HepG2 (cell line): ENCODE data around the gene B4GALT3. TPM values are rescaled to one million over a fixed set of nuclear protein-coding genes. Genes with fewer than 3 reads are reported as not detected.

Experiments used
- BRCA1 ChIP-seq: sonication (generic); formaldehyde crosslinking; IDR thresholded peaks from 2 replicates; pipeline ENCODE4 v1.4.0; 2020; ENCODE audit warnings: missing genetic modification reagents
- ELF4 ChIP-seq: sonication (generic); formaldehyde crosslinking; IDR thresholded peaks from 2 replicates; pipeline ENCODE4 v1.5.0; 2020; ENCODE audit warnings: missing genetic modification reagents, mild to moderate bottlenecking, moderate library complexity, borderline replicate concordance
- ETV6 ChIP-seq: sonication (generic); formaldehyde crosslinking; conservative IDR thresholded peaks from 2 replicates; pipeline ENCODE4 v1.4.0; 2020; ENCODE audit warnings: missing genetic modification reagents
- FOXO1 ChIP-seq: sonication (generic); formaldehyde crosslinking; IDR thresholded peaks from 2 replicates; pipeline ENCODE4 v1.4.0; 2020; ENCODE audit warnings: missing genetic modification reagents
- MYNN ChIP-seq: sonication (generic); formaldehyde crosslinking; IDR thresholded peaks from 2 replicates; pipeline ENCODE4 v1.4.0; 2020; ENCODE audit warnings: mild to moderate bottlenecking, low read depth, missing genetic modification reagents
- NCOA1 ChIP-seq: sonication (generic); formaldehyde crosslinking; IDR thresholded peaks from 2 replicates; pipeline ENCODE4 v1.9.0; 2021; ENCODE audit warnings: missing genetic modification reagents
- NFE2L1 ChIP-seq: sonication (generic); formaldehyde crosslinking; IDR thresholded peaks from 2 replicates; pipeline ENCODE4 v1.4.0; 2020; ENCODE audit warnings: missing genetic modification reagents, mild to moderate bottlenecking, borderline replicate concordance
- PATZ1 ChIP-seq: sonication (generic); formaldehyde crosslinking; IDR thresholded peaks from 2 replicates; pipeline ENCODE4 v1.4.0; 2020; ENCODE audit warnings: missing genetic modification reagents
- REPIN1 ChIP-seq: sonication (generic); formaldehyde crosslinking; IDR thresholded peaks from 2 replicates; pipeline ENCODE4 v1.8.0; 2022; ENCODE audit warnings: missing genetic modification reagents, low read depth, mild to moderate bottlenecking, borderline replicate concordance
- SMAD3 ChIP-seq: sonication (generic); formaldehyde crosslinking; IDR thresholded peaks from 2 replicates; pipeline ENCODE4 v1.4.0; 2020; ENCODE audit warnings: missing genetic modification reagents
- SRSF4 ChIP-seq: fragments of 200-400 bp; formaldehyde crosslinking; IDR thresholded peaks from one replicate; pipeline ENCODE4 v1.6.1; 2018; ENCODE audit warnings: mild to moderate bottlenecking, low read depth, low read length, moderate library complexity; ENCODE audit not compliant: poor library complexity, severe bottlenecking
- TFE3 ChIP-seq: IDR thresholded peaks from 2 replicates; pipeline ENCODE4 v1.6.1; 2016
- ZBTB21 ChIP-seq: sonication (generic); formaldehyde crosslinking; IDR thresholded peaks from 2 replicates; pipeline ENCODE4 v1.4.0; 2020; ENCODE audit warnings: missing genetic modification reagents
- ZBTB43 ChIP-seq: sonication (generic); formaldehyde crosslinking; conservative IDR thresholded peaks from 2 replicates; pipeline ENCODE4 v1.4.0; 2020; ENCODE audit warnings: missing genetic modification reagents
- ZNF235 ChIP-seq: sonication (generic); formaldehyde crosslinking; IDR thresholded peaks from 2 replicates; pipeline ENCODE4 v1.8.1; 2023; ENCODE audit warnings: mild to moderate bottlenecking, missing genetic modification reagents, borderline replicate concordance
- ZNF430 ChIP-seq: sonication (generic); formaldehyde crosslinking; IDR thresholded peaks from 2 replicates; pipeline ENCODE4 v1.9.0; 2021; ENCODE audit warnings: mild to moderate bottlenecking, missing genetic modification reagents
- ZNF558 ChIP-seq: sonication (generic); formaldehyde crosslinking; IDR thresholded peaks from 2 replicates; pipeline ENCODE4 v1.9.0; 2022; ENCODE audit warnings: mild to moderate bottlenecking, missing genetic modification reagents, borderline replicate concordance
- ZNF563 ChIP-seq: sonication (generic); formaldehyde crosslinking; IDR thresholded peaks from 2 replicates; pipeline ENCODE4 v1.8.0; 2022; ENCODE audit warnings: mild to moderate bottlenecking, moderate library complexity, missing genetic modification reagents
- ZSCAN9 ChIP-seq: IDR thresholded peaks from 2 replicates; pipeline ENCODE4 v1.6.1; 2016; ENCODE audit warnings: borderline replicate concordance
- polyA plus RNA-seq, 8 experiments: library from polyadenylated mRNA; depleted of rRNA in 3 of 8; stranded (reverse) in 7 of 8; unstranded in 1 of 8; fragments of >200 nt; fragmentation: Illumina TruSeq in 4 of 8; extraction: Trizol in 4 of 8; gene quantifications; 2 replicates each; pipeline versions ENCODE4 v1.2.1 to v1.2.3, GENCODE V29; 2011 to 2016; ENCODE audit warnings: low read depth in 4 of 8, missing spikeins in 1 of 8, mixed read lengths in 1 of 8; ENCODE audit not compliant: insufficient read depth in 1 of 8
- total RNA-seq, 5 experiments: library from RNA; depleted of rRNA; stranded (reverse); fragments of >200 nt; fragmentation: Illumina TruSeq; extraction: Trizol; gene quantifications; 2 replicates each; pipeline ENCODE4 v1.2.3, GENCODE V29; 2016; ENCODE audit warnings: low read depth in 1 of 5
- TF ChIP-seq, protein P1 (sequence below): sonication (generic); formaldehyde crosslinking; IDR thresholded peaks from 2 replicates; pipeline ENCODE4 v1.5.1; 2020; ENCODE audit warnings: mild to moderate bottlenecking, missing genetic modification reagents, borderline replicate concordance

B4GALT3 gene
- total and polyA plus RNA-seq, 2 of the 13 experiments (the other 11 are each of a cell fraction or from before 2014, with no cell fraction given), result 35.6 to 40.4 TPM

GRCh38 chr1:161218301-161219077 is 41.2 kb upstream of the B4GALT3 start (continued):
- TF ChIP-seq PATZ1 (CRISPR knock-in tag) (peak; percentile 91), ETV6 (CRISPR knock-in tag) (no peak; the same call in 1 of the 2 replicates), TFE3 (peak; percentile 91), ZBTB21 (CRISPR knock-in tag) (0 out of 2 replicates have a peak, but pooled peaks have one; percentile 4), ZNF235 (CRISPR knock-in tag) (no peak), ZSCAN9 (CRISPR knock-in tag) (0 out of 2 replicates have a peak, but pooled peaks have one; percentile 22), SMAD3 (CRISPR knock-in tag) (no peak), NCOA1 (CRISPR knock-in tag) (peak; percentile 75; the same call in 1 of the 2 replicates), NFE2L1 (CRISPR knock-in tag) (no peak), MYNN (no peak), ZBTB43 (no peak), SRSF4 (peak; percentile 57), FOXO1 (CRISPR knock-in tag) (peak; percentile 96), ZNF558 (CRISPR knock-in tag) (peak; percentile 66; the same call in 1 of the 2 replicates), ELF4 (CRISPR knock-in tag) (peak; percentile 77; the same call in 1 of the 2 replicates), ZNF563 (CRISPR knock-in tag) (no peak), REPIN1 (peak; percentile 71; the same call in 1 of the 2 replicates), BRCA1 (CRISPR knock-in tag) (no peak), ZNF430 (CRISPR knock-in tag) (peak; percentile 87)
- TF ChIP-seq, protein P1, sequence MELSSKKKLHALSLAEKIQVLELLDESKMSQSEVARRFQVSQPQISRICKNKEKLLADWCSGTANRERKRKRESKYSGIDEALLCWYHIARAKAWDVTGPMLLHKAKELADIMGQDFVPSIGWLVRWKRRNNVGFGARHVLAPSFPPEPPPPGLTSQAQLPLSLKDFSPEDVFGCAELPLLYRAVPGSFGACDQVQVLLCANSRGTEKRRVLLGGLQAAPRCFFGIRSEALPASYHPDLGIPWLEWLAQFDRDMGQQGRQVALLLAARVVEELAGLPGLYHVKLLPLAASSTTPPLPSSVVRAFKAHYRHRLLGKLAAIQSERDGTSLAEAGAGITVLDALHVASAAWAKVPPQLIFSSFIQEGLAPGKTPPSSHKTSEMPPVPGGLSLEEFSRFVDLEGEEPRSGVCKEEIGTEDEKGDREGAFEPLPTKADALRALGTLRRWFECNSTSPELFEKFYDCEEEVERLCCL (CRISPR knock-in tag), result no peak
